PC-3 (cell line): ENCODE data around the gene MTG1.

ENCODE experiments used
- CTCF ChIP-seq: fragments of 300-600 bp; sonication (generic); conservative IDR thresholded peaks from 2 replicates; pipeline ENCODE4 v1.5.1; 2017; ENCODE audit warnings: antibody characterized with exemption, low read depth, mild to moderate bottlenecking, low read length
- EZH2 ChIP-seq: fragments of 300-600 bp; sonication (generic); IDR thresholded peaks from one replicate; pipeline ENCODE4 v1.6.1; 2017; ENCODE audit warnings: antibody characterized with exemption, mild to moderate bottlenecking, low read length; ENCODE audit not compliant: unreplicated experiment

DNA sequence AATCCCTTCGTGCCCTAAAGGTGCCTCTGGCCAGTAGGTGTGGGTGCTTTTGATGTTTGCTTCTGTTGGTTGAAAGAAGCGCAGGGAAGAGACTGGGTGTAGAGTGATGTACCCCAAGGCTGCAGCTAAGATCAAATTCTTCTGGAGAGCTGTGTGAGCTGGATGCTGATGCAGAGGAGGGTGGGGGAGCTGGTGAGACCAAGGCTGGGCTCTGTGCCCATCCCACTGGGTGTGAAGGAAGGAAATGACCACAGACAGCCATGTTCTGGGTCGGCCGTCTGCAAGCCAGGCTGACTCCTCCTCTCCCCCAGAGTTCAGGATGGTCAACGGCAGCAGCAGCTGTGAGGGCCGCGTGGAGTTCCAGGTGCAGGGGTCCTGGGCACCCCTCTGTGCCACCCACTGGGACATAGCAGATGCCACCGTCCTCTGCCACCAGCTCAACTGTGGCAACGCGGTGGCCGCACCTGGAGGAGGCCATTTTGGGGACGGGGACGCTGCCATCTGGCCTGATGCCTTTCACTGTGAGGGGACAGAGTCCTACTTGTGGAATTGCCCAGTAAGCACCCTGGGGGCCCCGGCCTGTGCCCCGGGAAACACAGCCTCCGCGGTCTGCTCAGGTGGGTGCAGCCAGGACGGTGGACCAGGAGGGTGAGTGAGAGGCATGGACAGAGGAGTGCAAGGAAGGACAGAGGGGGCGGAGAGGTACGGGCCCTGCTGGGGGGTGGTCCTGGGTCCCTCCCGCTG lies 64.9 kb downstream of the MTG1 start:
- TF ChIP-seq CTCF: no peak
- TF ChIP-seq EZH2: no peak
